Activated effector memory CD4-positive, alpha-beta T cell treated with Interleukin-2 at 50 U/mL for 16 hours (primary cell): ENCODE data around the gene CCR8.
A peak's percentile ranks its signal among the peaks of the same experiment; 100 is the strongest.

ENCODE experiments used
- DNase-seq: peaks from one replicate; pipeline ENCODE4 v3.0.0-alpha.2; 2020

The CCR8 gene, protein sequence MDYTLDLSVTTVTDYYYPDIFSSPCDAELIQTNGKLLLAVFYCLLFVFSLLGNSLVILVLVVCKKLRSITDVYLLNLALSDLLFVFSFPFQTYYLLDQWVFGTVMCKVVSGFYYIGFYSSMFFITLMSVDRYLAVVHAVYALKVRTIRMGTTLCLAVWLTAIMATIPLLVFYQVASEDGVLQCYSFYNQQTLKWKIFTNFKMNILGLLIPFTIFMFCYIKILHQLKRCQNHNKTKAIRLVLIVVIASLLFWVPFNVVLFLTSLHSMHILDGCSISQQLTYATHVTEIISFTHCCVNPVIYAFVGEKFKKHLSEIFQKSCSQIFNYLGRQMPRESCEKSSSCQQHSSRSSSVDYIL

DNA sequence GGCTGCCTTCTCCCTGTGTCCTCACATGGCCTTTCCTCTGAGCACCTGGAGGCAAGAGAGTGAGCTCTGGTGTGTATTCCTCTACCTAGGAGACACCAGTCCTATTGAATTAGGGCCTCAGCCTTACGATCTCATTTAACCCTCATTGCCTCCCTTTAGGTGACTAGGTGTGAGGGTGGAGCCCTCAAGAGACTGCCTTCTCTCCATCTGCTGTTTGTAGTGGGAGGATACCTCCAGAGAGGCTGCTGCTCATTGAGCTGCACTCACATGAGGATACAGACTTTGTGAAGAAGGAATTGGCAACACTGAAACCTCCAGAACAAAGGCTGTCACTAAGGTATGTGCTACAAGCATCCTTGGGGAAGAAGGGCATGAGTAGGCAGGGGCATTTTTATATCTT is at the start of gene CCR8:
CCR8 (plus strand) TSS at position 217 of the 400 bp plus-strand sequence. CDS start 2,623 bp downstream, outside the sequence.
- no peak for DNase-seq

- DNase-seq: no peak
These were observed 49.6 kb upstream of the CCR8 start, which contains the start of gene CX3CR1 for GRCh38 chr3:39279745-39280517. Gene CX3CR1, minus strand, starts transcription at chr3:39280036. Its CDS starts 13,527 bp downstream, at chr3:39266509.

GRCh38 chr3:39280571-39280970 is 48.9 kb upstream of the CCR8 start:
- no peak for DNase-seq

- DNase-seq: no peak
These were observed 48.0 kb upstream of the CCR8 start for GRCh38 chr3:39281533-39281932.

GRCh38 chr3:39282057-39282456 is 47.5 kb upstream of the CCR8 start:
- no peak for DNase-seq

DNA sequence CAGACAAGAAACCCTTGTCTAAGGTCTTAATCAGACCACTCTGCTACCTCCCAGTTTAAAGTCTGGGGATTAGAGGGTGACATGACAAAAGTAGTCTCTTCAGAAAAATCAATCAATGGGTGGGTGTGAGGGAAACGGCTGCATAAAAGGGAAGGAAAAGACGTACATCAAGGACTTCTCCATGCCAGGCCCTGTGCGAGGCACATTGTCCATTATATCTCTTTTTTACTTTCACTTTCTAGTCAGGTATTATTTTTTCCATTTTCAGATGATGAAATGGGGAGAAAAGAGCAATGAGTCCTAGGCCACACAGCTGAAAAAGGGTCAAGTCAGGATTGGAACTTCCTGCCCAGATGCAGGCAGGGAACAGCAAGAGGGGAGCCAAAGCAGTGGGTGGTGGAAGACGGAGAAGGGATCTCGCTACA is 45.0 kb upstream of the CCR8 start:
- no peak for DNase-seq

DNA sequence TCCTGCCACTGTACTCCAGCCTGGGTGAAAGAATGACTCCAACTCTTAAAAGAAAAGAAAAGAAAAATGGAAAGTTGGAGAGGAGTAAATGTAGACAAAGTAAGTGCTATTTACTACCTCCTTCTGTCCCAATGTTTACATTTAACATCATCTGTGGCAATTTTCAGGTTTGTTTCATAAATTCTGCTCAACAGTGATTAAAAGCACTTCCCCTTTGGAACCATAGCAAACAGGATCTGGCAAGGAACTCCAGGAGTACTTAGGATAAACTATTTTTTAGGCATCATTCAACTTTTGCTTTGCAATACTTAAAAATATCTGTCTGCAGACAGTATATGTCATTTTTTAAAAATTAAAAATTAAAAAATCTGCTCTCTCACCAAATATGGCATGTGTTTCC is 44.2 kb upstream of the CCR8 start:
- DNase-seq: no peak

DNA sequence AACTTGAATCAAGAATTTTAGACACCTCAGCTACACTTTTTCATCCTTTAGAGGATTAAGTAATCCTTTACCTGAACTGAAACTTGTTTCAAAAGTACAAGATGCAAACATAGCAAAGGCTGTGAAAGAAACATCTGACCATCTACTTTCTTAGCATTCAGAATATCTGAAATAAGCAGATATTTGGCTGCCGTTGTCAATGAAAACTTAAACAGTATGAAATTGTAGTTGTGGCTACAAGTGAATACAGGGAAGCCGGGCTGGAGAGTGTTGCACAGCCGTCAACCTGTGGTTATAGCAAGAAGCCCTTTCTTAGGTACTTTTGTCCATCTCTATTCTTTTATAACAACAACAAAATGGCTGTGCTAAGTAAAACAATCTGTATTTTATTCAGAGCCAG is 42.7 kb upstream of the CCR8 start:
- DNase-seq: no peak

GRCh38 chr3:39287216-39288164 is 42.0 kb upstream of the CCR8 start:
- DNase-seq: no peak

GRCh38 chr3:39288300-39288808 is 41.2 kb upstream of the CCR8 start:
- peak; percentile 69 for DNase-seq

GRCh38 chr3:39289107-39289506 is 40.4 kb upstream of the CCR8 start:
- DNase-seq: no peak

- no peak for DNase-seq
These were observed 39.3 kb upstream of the CCR8 start for GRCh38 chr3:39290255-39290654.

DNA sequence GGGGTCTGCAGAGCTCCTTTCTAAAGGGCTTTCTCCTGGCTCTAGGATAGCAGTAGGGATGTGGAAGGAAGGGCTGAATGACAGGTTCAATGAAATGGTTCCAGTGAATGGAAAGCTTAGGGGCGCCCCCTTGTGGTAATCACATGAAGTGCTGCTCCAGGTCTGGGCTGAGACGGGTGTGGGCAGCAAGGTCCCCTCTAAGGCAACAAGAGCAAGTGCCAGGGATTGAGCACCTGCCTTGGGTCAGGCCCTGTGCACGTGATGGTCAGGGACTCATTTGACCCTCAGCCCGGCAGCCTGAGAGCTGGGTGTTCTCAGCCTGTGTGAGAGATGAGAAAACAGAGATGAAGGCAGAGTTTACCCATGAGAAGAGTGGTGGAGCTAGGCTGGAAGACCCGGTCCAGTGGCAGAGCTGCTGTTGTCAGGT is 37.6 kb upstream of the CCR8 start:
- DNase-seq: peak; percentile 64

GRCh38 chr3:39292961-39293360 is 36.5 kb upstream of the CCR8 start:
- no peak for DNase-seq

GRCh38 chr3:39294446-39295183 is 34.9 kb upstream of the CCR8 start:
- DNase-seq: no peak

- no peak for DNase-seq
These were observed 34.2 kb upstream of the CCR8 start for GRCh38 chr3:39295184-39295775.

GRCh38 chr3:39296197-39297077 is 33.1 kb upstream of the CCR8 start:
- no peak for DNase-seq

DNA sequence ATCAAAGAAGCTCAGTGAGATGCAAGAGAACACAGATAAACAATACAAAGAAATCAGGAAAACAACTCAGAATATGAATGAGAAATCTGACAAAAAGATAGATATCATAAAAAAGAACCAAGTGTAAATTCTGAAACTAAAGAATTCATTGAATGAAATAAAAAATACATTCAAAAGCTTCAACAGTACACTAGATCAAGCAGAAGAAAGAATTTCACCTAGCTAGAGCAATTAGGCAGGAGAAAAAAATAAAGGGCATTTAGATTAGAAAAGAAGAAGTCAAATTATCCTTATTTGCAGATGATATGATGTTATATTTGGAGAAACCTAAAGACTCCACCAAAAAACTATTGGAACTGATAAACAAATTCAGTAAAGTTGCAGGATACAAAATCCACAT is 30.2 kb upstream of the CCR8 start:
- DNase-seq: no peak

DNA sequence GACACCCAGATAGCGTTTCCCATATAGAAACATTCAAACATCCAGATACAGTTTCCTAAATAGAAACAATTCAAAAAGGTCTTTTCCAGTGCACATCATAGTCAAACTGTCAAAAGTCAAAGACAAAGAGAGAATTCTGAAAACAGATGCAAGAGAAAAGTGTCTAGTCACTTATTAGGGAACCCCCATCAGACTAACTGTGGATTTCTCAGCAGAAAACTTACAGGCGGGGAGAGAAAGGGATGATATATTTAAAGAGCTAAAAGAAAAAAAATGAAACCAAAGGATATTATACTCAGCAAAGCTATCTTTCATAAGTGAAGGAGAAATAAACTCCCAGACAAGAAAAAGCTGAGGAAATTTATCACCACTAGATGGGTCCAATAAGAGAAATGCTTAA is 27.3 kb upstream of the CCR8 start:
- DNase-seq: no peak

DNA sequence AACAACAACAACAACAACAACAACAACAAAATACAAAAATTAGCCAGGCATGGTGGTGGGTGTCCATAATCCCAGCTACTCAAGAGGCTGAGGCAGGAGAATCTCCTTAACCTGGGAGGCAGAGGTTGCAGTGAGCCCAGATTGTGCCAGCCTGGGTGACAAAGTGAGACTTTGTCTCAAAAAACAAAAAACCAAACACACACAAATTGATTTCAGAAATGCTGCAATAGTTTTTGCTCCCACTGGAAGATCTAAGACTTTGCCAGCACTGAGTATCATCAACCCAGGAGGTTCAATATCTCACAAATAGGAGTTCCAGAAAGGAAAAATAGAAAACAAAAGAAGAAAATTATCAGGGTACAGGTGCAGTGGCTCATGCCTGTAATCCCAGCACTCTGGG is 16.2 kb upstream of the CCR8 start:
- DNase-seq: no peak

DNA sequence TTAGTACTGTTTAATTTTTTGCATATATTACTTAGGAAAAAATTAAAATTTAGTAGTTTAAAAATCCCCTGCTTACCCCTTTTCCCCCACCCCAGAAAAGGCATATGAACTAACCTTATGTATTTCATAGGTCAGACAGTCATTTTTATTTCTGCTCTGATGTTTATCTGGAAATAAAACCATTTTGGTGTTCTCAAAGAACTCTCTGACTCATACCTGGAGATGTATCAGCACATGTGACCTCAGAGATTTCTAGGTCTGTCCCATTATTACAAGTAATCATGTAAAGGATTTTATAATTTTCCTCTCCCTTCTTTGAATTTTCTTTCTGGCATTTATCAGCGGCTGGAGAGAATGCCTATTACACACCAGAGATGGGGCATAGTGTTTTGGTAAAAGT is 14.1 kb upstream of the CCR8 start:
- no peak for DNase-seq
